NK-92 treated with Interleukin-12 subunit alpha and Interleukin-12 subunit beta, amount 100 ng/mL, for 24 hours (cell line): Measurements from ENCODE around the gene HCRTR1.

Source experiments
- DNase-seq: peaks from one replicate; lab custom pipeline; 2025; lab: John Stamatoyannopoulos, UW

The HCRTR1 gene

DNA sequence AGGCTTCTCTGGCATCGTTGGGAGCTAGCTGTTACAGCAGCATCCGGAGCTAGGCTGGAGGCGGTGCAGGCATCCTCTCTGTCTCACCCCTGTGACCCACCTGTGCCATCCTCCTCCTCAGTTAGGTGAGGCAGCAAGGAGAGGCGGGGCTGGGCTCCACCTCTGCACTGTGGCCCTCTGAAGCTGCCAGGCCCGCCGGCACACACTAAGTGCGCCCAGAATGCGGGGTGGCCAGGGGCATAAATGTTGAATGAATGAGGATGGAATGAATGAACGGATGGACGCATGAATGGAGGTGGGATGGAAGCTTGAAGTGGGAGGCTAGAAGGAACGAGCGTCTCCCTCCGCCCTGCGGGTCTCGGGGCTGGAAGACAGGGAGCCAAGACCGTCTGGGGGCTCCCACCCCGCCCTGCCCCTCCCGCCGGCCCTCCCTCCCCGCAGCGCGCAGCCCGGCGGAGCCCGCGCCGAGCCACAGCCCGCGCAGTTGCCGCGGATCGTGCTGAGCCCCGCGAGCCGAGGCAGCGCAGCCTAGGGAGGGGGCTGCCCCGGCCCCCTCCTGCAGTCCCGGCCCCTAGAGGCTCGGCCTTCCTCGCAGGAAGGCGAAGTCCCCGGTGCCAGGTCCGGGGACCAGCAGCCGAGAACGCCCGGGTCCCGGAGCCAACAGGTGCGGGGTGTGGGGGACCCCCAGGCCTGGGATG lies at the start of gene HCRTR1:
Gene HCRTR1, plus strand, starts transcription at position 472 of the 698 bp plus-strand sequence. CDS start 1,504 bp downstream, outside the sequence.
- no peak for DNase-seq

DNA sequence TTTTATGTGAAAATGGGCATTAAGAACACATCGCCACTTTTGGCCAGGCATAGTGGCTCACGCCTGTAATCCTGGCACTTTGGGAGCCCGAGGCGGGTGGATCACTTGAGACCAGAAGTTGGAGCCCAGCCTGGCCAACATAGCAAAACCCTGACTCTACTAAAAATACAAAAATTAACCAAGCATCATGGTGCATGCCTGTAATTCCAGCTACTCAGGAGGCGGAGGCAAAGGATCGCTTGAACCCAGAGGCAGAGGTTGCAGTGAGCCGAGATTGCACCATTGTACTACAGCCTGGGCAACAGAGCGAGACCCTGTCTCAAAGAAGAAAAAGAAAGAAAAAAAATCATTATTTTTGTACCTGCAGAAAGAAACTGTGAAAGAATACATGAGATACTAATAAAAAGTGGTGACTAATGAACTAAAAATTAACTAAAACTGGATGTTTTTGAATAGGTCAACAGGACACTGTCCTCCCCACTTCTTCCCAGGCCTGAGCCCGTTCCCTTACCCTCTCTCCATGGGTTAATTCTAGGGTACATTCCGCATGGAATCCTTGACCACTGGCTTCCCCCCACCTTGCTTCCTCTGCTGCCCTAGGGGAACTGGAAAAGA lies 49.4 kb upstream of the HCRTR1 start:
- no peak for DNase-seq

DNA sequence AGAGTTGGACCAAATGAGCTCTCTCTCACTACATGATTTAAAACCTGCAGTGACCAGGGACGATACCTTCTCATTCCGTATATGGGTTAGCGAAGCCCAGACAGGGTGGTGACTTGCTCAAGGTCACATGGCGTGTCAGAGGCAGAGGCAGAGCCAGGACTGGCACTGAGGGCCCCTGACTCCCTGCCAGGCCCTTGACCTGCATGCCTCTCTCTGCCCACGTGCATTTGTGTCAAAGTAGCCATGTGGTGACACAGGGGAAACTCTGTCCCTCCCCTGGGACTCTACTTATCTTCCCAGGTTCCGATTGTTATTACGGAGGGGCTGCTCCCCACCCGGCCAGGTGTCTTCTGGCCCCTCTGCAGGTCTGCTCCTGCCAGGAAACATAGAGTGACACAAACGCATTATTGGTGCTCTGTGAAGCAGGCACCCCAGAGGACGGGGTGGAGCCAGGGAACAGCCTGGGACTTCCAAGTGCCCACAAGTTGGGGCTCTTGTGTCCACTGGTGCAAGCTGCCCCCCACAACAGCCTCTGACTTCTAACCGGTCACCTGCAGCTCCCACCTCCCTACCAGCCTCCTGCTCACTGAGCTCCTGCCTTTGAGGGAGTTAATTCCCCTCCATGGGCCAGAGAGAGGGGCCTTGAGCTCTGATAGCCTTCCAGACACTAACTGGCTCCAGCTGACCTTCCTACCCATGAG lies 48.4 kb upstream of the HCRTR1 start:
- no peak for DNase-seq

DNA sequence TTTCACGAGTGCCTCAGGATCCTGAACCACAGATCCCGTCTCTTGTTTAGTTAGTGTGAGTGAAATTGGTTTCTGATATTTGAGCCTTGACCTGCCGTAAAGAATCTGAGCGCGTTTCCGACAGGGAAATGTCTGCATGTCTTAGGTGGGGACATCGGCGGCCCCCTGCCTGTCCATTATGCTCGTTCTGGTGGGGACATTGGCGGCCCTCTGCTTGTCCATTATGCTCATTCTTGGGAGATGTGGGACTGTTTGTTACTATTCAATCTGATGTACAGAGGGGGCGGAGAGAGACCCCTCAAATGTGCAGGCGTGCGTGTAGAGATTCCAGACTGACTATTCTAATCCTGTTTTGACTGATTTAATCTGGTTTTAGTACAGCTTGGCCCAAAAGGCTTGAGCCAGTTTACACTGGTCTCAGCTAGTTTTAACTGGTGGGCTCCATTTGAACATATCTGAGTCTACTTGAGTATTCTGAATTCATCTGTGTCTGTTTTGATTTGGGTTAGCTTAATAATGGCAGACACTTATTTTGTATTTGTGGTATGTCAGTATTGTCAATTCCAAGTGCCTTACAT lies 47.8 kb upstream of the HCRTR1 start:
- no peak for DNase-seq

DNA sequence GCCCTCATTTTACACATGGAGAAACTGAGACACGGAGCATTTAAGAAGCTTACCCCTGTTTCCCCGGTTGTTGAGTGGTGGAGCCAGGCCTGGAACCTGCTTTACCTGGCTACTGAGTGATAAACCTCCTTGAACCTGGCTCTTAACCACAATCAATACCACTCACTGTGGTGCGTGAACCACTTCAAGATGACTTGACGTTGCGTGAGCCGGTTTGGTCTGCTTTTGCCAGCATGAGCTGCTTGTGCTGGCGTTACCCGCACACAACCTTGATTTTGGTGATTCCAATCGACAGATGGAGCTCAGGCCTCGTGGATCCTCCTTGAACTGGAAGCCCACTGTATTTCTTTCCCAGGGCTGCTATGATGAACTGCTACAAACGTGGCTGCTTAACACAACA lies 47.3 kb upstream of the HCRTR1 start:
- no peak for DNase-seq

DNA sequence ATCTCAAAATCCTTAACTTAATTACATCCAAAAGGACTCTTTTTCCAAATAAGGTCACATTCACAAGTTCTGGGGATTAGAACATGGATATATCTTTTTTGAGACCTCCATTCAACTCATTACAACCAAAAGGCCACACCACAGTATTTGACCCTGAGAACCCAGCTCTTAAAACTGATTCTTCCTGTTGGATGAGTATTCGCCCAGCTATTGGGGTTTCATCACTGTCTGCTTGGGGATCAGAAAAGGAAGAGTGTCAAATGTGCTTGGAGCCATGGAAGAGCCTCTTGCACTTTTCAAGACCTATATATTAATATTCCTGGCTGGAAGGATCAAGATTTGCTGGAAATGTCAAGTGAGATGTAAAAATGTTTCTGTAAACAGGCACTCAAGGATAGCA lies 46.6 kb upstream of the HCRTR1 start:
- DNase-seq: no peak

DNA sequence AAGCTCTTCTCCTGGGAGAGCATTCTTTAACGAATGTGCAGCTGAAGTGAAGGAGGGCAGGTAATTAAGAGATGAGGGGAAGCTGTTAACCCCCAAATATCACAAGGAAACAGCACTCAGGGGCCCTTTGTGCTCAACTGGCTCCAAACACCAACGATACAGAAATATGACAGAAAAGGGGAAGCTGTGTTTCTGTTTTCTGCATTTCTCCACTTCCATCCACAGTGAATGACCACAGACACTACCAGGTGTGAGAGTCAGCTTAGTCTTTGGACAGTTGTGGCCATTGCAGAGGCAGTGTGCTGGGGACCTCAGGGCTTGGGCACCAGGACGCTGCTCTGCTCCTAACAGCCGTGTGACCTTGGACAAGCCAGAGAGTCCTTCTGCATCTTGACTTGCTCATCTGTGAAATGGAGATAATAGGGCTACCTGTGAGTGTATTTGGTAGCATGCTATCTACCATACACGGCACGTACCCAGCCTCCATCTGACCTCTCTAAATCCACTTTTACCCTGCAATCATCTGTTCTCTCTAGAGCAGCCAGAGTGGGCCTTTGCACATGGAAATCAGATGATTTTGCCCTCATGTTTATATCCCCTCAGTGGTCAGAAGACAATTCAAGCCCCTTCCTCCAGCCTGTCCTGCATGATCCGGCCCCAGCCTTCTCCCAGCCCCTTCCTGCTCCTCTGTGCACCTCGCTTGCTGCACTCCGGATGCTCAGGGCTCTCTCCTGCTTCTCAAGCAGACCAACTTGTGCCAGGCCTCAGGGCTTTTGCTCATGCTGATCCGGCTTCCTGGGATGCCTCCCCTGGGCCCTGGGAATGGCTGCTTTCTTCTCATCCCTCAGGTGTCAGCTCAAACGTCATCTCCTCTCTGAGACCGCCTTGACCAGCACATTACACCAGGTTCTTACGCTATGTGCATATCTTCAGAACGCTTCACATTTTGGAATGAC lies 45.9 kb upstream of the HCRTR1 start:
- no peak for DNase-seq

DNA sequence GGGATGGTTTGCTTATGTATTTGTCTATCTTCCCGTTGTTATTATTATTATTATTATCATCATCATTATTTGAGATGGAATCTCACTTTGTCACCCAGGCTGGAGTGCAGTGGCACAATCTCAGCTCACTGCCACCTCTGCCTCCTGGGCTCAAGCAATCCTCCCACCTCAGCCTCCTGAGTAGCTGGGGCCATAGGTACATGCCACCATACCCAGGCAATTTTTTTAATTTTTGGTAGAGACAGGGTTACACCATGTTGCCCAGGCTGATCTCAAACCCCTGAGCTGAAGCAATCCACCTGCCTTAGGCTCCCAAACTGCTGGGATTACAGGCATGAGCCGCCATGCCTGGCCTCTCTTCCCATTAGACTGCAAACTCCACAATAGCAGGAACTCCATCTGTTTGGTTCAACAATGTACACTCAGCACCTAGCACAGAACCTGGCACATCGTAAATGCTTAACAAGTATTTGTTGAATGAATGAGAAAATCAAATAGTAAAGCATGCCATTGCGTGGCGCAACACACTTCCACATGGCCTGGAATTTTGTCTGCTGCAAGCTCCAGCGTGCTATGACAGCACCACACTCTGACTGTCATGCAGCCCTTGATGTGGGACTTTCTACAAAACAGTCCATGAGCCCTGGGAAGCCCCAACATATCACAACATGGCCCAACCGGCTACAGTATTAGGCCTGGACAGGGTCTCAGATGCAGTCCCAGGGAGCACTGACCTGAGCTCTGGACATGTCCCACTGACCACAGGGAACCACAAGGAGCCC lies 45.0 kb upstream of the HCRTR1 start:
- DNase-seq: no peak

DNA sequence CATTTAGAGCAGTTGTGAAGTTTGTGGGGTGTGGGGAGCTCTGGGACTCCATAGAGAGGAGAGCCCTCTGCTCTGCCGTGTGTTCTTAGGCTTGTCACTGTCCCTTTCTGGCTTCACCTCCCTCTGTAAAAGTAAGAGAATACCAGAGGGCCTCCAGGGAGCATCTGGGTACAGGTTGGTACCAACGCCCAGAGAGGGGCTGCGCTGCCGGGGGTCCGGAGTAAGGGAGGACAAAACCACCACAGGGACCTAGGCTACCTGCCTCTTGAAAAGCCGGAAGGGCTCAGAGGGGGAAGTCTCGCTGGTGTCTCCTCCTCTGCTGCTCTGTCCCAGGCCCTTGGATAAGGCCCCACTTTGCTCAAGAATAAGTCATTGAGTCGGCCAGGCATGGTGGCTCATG lies 44.2 kb upstream of the HCRTR1 start:
- no peak for DNase-seq

DNA sequence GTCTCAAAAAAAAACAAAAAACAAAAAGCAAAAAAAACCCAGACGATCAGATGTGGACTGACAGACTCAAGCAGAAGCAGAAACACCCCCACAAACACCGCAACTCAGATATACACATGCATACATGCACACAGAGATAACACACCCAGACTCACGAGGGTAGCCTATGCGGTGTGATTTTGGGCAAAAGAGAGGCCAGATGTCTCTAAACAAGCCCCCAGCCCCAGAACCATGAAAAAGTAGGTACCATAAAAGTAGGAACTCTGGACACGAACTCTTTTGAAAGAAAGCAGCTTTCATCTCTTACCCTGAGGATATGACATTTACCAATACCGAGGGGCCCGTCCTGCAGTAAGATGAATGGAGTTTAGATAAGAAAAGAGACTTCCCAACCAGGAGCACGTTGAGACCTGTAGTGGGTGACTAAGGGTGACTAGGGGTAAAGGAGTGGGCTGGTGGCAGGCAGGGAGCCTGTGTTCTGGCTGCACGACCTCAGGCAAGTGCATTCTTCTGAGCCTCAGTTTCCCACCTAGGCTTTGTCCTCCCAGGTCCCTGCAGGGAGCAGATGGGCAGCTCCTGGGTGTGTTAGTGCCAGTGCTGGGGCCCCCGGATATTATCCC lies 42.6 kb upstream of the HCRTR1 start:
- DNase-seq: no peak

DNA sequence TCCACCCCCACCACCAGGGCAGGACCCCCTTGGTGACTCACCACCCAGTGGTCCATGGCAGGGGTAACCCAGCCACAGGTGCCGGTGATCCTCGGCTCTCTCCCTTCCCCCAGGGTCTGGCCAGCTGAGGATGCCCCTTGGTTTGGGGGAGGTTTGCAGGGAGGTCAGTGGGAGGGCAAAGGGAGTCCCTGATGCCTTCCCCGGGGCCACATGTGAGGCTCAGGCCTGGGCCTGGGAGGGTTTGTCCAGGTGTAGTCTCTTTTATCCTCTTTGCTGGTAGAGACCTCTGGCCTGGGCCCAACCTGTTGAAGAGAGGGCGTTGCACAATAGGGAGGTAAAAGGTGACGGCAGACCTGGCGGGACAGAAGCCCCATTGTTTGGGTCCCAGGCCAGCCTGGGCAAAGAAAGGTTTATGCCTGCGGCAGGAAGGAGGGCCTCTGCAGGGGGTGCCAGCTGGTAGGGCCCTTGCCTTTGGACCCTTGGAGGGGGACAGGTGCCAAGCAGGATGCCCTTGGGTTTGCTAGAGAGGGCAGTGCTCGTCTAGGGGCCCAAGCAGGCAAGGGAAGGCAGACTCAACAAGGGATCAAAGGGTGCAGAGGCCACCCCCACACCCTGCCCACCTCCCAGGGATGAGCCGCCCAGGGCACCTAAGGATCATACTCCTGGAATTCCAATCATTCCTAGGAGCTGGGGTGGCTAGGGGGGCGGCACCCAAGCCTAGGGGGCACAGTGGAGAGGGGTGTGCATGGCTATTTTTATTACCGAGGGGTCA lies 41.9 kb upstream of the HCRTR1 start:
- no peak for DNase-seq

DNA sequence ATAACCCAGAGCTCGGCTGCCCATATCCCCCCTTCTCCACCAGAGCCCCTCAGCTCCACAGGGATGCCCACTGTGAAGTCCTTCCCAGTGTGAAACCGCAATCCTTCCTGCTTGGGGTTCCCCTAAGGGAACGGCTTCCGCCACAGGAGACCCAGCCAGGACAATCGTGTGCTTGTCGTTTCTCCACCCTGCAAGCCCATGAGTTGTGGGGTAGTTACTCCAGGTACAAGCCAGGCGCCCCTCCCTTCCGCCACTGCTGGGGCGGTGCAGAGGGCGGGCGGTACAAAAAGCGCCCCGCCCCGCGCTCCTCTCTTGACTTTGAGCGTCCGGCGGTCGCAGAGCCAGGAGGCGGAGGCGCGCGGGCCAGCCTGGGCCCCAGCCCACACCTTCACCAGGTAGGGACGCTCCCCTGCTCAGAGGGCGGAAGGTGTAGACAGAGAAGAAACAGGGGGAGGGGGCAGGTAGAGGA lies 41.3 kb upstream of the HCRTR1 start, which contains the start of gene TINAGL1:
Gene TINAGL1, plus strand, starts transcription at position 315 of the 469 bp plus-strand sequence. CDS start 634 bp downstream, outside the sequence.
- no peak for DNase-seq

DNA sequence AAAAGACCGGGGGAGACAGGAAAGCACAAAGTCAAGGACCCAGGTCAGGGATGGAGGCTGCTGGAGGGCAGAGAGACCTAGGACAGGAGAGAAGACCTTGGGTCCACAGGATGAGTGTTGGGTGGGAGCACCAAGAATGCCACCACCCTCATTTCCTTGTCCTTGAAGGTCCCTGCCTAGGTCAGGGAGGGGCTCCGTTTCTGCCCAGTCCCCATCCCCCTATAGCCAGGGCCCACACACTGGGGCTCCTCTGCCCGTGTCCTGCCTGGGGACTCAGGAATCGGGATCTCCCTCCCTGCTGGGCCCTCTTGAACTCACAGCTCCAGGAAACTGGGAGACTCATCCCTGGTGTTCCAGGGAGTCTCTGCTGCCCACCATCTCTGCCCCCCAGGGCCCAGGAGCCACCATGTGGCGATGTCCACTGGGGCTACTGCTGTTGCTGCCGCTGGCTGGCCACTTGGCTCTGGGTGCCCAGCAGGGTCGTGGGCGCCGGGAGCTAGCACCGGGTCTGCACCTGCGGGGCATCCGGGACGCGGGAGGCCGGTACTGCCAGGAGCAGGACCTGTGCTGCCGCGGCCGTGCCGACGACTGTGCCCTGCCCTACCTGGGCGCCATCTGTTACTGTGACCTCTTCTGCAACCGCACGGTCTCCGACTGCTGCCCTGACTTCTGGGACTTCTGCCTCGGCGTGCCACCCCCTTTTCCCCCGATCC lies 40.6 kb upstream of the HCRTR1 start:
- DNase-seq: no peak

DNA sequence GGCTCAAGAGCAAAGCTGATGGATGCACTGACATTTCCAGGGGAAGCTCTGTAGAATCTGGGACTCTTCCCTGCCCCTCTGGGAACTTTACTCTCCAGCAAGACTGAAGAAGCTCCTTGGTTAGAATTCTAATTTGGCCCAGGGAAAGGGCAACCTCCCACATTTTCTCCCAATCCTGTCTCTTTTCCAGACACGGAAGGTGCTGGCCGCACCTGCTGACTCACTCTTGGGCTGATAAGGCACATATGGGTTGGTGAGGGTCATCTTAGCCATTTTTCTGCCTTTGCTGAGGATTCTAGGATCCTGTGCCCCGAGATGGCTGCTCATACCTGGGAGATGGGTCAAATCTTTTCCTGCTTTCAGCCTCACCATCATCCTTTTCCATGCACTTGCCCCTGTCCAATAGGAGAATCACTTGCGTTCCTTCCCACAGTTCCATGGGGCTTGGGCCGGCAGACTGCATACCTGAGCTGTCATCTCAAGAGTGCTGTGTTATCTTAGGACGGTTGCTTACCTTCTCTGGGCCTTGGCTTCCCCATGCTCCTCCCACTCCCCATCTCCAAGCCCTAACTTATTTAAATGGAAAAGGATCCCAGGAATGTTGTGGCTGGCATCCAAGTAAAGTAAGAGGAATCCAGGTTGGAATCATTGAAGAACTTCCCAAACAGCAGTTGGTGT lies 39.8 kb upstream of the HCRTR1 start:
- DNase-seq: no peak

DNA sequence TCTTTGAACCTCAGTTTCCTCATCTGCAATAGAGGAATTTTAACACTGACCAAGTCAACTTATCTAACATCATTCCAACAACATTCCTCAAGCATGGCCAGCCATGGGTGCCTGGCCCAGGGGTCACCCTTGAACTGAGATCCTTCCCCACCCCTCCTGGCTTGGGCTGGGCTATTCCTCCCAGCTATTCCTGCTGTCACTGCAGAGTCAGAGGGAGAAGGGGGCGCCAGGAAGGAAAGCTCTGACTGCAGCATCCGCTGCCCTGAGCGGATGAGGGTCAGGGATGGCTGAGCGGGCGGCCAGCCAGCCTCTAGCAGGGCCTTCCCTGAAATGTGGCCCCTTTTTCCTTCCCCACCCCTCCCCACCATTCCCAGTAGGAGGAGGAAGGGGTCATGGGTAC lies 38.1 kb upstream of the HCRTR1 start:
- DNase-seq: no peak

DNA sequence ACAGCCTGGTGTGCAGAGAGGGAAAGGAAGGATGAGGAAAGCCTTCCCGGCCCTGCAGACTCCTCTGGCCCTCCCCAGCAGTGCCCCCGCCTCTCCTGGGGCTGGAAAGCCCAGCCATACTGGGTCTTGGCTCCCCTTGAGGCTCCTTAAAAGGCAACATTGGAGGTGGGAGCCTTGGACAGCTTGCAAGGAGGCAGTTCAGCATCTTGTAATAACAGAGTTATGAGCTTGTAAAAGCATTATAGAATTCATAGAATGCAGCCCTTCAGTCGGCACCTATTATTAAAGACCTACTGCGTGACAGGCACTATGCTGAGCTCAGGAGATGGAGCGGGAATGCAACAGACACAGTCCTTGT lies 37.0 kb upstream of the HCRTR1 start:
- DNase-seq: no peak

DNA sequence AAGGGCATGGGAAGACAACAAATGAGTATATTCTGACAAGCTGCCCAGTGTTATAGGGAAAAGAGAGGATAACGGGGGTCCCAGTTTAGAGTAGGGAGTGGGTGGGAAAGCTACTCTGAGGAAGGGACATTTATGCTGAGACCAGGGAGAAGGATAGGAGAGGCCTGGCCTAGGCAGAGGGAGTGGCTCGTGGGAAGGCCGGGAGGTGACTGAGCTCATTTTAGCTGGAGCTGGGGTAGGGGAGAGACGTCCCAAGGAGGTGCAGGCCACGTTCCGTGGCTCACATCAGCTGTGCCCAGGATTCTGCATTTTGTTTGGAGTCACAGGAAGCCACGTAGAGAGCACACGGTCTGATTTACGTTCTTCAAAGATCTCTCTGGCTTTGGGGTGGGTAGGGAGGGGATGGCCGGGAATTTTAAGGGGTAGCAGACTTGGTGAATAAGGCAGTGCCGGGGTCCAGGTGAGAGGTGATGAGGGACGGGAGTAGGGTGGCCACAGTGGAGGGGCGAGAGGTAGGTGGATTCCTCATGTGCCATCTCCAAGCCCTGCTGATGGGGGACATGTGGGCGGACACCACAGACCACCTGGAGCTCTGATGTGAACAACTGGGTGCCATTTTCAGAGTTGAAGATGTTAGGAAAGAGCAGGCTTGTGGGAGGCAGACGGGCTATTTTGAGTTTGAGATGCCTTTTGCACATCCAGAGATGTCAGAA lies 36.4 kb upstream of the HCRTR1 start:
- no peak for DNase-seq
